ENCODE measurements around the gene CARD19.
"Not testable (repeated sequence)": the region's sequence is repeated elsewhere in the genome, so short reads cannot be mapped to it uniquely, and the experiment has no call there.

Gene CARD19

DNA sequence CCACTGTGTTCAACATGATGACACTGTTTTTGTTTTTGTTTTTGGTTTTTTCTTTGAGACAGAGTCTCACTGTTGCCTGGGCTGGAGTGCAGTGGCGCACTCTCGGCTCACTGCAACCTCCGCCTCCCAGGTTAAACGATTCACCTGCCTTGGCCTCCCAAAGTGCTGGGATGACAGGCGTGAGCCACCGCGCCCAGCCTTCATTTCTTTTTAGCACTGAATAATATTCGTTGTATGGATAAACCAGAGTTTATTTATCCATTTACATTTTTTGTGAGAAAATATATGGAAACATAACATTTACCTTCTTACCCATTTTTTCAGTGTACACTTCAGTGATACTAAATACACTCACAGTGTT lies 4.2 kb downstream of the CARD19 start:
- TF ChIP-seq ZFX (IDR thresholded peaks at IDR 0.05), result no peak
- TF ChIP-seq, protein P1, sequence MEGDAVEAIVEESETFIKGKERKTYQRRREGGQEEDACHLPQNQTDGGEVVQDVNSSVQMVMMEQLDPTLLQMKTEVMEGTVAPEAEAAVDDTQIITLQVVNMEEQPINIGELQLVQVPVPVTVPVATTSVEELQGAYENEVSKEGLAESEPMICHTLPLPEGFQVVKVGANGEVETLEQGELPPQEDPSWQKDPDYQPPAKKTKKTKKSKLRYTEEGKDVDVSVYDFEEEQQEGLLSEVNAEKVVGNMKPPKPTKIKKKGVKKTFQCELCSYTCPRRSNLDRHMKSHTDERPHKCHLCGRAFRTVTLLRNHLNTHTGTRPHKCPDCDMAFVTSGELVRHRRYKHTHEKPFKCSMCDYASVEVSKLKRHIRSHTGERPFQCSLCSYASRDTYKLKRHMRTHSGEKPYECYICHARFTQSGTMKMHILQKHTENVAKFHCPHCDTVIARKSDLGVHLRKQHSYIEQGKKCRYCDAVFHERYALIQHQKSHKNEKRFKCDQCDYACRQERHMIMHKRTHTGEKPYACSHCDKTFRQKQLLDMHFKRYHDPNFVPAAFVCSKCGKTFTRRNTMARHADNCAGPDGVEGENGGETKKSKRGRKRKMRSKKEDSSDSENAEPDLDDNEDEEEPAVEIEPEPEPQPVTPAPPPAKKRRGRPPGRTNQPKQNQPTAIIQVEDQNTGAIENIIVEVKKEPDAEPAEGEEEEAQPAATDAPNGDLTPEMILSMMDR (conservative IDR thresholded peaks at IDR 0.05), result no peak

DNA sequence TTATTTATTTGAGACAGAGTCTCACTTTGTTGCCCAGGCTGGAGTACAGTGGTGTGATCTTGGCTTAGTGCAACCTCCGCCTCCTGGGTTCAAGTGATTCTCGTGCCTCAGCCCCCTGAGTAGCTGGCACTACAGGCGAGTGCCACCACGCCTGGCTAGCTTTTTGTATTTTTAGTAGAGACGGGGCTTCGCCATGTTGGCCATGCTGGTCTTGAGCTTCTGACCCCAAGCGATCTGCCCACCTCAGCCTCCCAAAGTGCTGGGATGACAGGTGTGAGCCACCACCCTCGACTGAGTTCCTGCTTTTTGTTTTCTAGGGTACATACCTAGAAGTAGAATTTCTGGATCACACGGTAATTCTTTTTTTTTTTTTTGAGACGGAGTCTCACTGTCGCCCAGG lies 5.1 kb downstream of the CARD19 start:
- H3K27ac ChIP-seq, result not testable (repeated sequence)

More for the DNA sequence above, 4.2 kb downstream of the CARD19 start:
- H3K27ac ChIP-seq, result no peak overlapping the region

DNA sequence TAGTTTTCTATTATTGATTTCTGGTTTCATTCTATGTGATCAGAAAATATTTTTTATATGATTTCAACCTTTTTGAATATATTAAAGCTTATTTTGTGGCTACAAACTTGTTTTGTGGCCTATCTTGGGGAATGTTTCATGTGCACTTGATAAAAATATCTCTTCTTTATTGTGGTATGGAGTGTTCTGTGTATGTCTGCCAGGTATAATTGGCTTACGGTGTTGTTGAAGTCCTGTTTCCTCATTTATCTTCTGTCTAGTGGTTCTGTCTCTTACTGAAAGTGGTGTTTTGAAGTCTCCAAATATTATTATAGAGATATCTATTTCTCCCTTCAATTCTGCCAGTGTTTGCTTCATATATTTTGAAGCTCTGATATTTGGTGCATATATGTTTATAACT lies 9.6 kb downstream of the CARD19 start:
- no peak for TF ChIP-seq ZFX (IDR thresholded peaks at IDR 0.05)
- TF ChIP-seq, protein P1 (conservative IDR thresholded peaks at IDR 0.05), result no peak
- H3K27ac ChIP-seq, result no peak overlapping the region

DNA sequence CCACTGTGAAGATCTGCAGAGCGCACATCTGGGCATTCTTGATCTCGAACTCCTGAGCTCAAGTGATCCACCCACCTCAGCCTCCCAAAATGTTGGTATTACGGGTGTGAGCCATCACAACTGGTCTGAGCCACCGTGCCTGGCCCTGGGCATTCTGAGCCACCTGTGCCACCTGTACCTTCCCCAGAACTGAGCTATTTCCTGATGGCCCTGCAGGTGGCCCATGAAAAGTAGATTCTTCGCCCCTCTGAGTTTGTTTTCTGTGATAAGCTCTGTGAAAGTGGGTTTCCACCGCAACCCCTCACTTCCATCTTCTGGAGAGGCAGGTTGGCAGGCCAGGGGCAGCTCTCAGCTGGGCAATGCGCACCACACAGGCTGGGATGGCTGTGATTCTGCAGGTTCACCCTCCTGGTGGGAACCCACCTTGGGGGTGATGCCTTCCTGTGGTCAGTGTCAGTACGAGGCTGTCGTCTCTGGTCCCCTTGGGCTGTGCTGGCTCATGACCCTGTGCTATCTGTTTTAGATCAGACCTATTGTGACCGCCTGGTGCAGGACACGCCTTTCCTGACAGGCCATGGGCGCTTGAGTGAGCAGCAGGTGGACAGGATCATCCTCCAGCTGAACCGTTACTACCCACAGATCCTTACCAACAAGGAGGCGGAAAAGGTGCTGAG lies 11.3 kb downstream of the CARD19 start:
- TF ChIP-seq, protein P1 (conservative IDR thresholded peaks at IDR 0.05), result no peak
- no peak for TF ChIP-seq ZFX (IDR thresholded peaks at IDR 0.05)
- H3K27ac ChIP-seq, result no peak overlapping the region

DNA sequence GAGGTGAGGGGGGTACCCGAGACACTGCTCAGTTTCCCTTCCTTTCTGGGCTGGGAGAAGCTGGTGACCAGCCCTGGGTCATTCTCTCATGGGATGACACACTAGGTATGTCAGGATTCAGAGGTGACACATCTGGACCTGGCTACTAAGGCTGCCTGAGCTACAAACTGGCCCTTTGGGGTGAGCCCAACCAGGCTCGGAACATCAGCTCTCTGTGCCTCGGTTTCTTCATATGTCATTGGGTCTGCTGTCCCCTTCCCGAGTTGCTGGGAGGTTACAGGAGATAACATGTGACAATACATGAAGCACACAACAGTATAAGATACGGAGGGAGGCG lies 11.8 kb downstream of the CARD19 start:
- no peak overlapping the region for H3K27ac ChIP-seq
- TF ChIP-seq ZFX (IDR thresholded peaks at IDR 0.05), result no peak
- TF ChIP-seq, protein P1 (conservative IDR thresholded peaks at IDR 0.05), result no peak

DNA sequence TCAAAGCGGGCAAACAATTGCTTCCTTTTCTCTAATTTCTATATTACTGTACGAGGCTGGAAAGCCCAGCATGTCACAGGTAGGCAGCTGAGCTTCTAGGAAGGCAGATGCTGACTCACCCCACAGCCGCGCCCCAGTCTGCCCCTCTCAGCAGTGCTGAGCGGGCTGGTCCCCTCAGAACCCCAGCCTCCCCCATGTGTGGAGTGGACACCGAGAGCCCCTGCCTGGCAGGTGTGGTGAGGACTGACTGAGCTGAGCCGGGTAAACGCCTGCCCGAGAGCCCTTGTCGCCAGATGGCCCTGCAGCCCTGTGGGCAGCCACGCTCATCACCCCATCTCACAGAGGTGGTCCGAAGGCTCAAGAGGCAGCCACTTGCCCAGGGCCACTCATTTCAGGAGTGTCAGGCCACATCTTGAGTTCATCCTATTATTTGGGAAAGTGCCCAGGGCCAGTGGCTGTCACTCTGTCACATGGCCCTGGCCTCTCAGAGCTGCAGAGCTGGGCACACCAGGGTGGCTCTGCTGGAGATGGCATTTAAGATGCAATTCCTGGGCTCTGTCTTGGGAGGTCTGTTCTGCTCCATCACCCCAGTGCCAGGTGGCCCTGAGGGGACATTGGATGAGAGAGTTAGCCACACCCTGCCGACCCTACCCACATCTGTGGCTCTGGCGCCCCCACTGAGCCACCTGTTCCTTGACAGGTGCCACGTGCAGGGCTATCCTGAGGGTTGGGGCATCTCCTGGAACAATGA lies 12.4 kb downstream of the CARD19 start:
- H3K27ac ChIP-seq, result no peak overlapping the region
- TF ChIP-seq, protein P1 (conservative IDR thresholded peaks at IDR 0.05), result no peak
- no peak for TF ChIP-seq ZFX (IDR thresholded peaks at IDR 0.05)

DNA sequence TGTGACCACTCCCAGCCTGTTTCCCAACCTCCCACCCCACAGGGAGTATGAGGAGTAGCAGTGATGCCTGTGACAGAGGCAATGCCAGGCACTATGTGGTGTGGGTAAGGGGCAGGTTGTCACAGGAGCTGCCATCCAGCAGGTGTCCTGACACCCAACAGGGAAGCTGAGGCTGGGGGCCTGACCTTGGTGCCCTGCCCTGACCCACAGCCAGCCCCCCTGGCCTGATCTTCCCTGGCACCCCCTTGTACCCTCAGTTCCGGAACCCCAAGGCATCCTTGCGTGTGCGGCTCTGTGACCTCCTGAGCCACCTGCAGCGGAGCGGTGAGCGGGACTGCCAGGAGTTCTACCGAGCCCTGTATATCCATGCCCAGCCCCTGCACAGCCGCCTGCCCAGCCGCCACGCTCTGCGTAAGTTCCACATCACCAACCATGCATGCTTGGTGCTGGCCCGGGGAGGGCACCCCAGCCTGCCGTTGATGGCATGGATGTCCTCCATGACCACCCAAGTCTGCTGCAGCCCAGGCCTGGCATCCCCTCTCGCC lies 14.4 kb downstream of the CARD19 start:
- no peak overlapping the region for H3K27ac ChIP-seq
- TF ChIP-seq ZFX (IDR thresholded peaks at IDR 0.05), result no peak
- TF ChIP-seq, protein P1 (conservative IDR thresholded peaks at IDR 0.05), result no peak

All from C4-2B (cell line).